Measurements from ENCODE around the gene CRYAB. TPM values are rescaled to one million over a fixed set of nuclear protein-coding genes. Genes with fewer than 3 reads are reported as not detected.

CRYAB gene
- total RNA-seq, 1 experiment from 2014 or later: 1.1 TPM

GRCh38 chr11:111922803-111923202 is 11.2 kb upstream of the CRYAB start:
- H3K27me3 ChIP-seq (replicated peaks; ENCODE audit: control insufficient read depth, insufficient read depth, low read length): no peaks in the 10 kb centered on the region
- CTCF ChIA-PET: no interaction called here
- H3K9me3 ChIP-seq: no peaks in the 10 kb centered on the region
- TF ChIP-seq CTCF (IDR thresholded peaks at IDR 0.05; ENCODE audit: insufficient read depth in 1 of 2, low read depth in 1 of 2, low read length in 1 of 2, severe bottlenecking in 1 of 2, unreplicated experiment in 1 of 2): no peak
- H3K36me3 ChIP-seq (ENCODE audit: control insufficient read depth, insufficient read depth, low read length): no peaks in the 10 kb centered on the region; the same call in 1 of the 2 replicates
- DNase-seq: no peak
- H3K9me3 Mint-ChIP-seq (ENCODE audit: unreplicated experiment): no peaks in the 10 kb centered on the region
- no peaks in the 10 kb centered on the region for H3K27me3 Mint-ChIP-seq (ENCODE audit: insufficient read depth, unreplicated experiment)
- H3K4me1 Mint-ChIP-seq (ENCODE audit: low read depth, unreplicated experiment): peaks cover 49% of the 10 kb centered on the region
- POLR2A ChIA-PET: no interaction called here
- no peak overlapping the region for H3K27ac Mint-ChIP-seq (ENCODE audit: unreplicated experiment)
- H3K36me3 Mint-ChIP-seq (ENCODE audit: insufficient read depth, unreplicated experiment): peaks cover 14% of the 10 kb centered on the region
- peaks cover 32% of the 10 kb centered on the region for H3K4me1 ChIP-seq
- H3K4me3 Mint-ChIP-seq (ENCODE audit: unreplicated experiment): no peak overlapping the region
- intact Hi-C loops (cut with micrococcal nuclease; ENCODE audit: unreplicated experiment): no loop called here
- BruUV-seq (replicated peaks): no TSS peak
- H3K4me3 ChIP-seq (ENCODE audit: low read depth, low read length): no peak overlapping the region

GRCh38 chr11:111921541-111922230 is 10.1 kb upstream of the CRYAB start:
- TF ChIP-seq CTCF (IDR thresholded peaks at IDR 0.05; ENCODE audit: insufficient read depth in 1 of 2, low read depth in 1 of 2, low read length in 1 of 2, severe bottlenecking in 1 of 2, unreplicated experiment in 1 of 2): no peak

DNA sequence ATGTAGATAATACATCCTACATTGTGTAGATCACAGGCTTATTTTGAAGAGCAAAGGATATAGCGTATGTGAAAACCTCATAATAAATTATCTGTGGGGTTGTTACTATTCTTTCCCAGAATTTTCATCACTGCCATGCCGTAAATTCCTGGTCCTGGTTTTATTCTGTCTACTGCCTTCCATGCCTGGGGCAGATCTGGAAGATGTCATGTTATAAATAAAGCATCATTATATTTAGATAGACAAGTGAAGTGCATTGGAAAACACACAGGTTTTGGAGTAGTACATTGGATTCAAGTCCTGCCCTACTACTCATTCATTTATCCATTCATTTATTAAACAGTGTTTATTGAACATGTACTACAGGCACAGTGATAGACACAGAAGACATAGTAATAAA is 9.3 kb upstream of the CRYAB start:
- intact Hi-C loops (cut with micrococcal nuclease; ENCODE audit: unreplicated experiment): no loop called here
- Mint-ChIP-seq H3K27ac (ENCODE audit: unreplicated experiment) (no peak overlapping the region), H3K9me3 (ENCODE audit: unreplicated experiment) (no peaks in the 10 kb centered on the region), H3K4me1 (ENCODE audit: low read depth, unreplicated experiment) (peaks cover 44% of the 10 kb centered on the region), H3K27me3 (ENCODE audit: insufficient read depth, unreplicated experiment) (no peaks in the 10 kb centered on the region), H3K4me3 (ENCODE audit: unreplicated experiment) (no peak overlapping the region), H3K36me3 (ENCODE audit: insufficient read depth, unreplicated experiment) (no peaks in the 10 kb centered on the region)
- Histone ChIP-seq H3K36me3 (ENCODE audit: control insufficient read depth, insufficient read depth, low read length) (no peaks in the 10 kb centered on the region; the same call in 1 of the 2 replicates), H3K4me1 (peaks cover 26% of the 10 kb centered on the region), H3K27me3 (replicated peaks; ENCODE audit: control insufficient read depth, insufficient read depth, low read length) (no peaks in the 10 kb centered on the region), H3K9me3 (no peaks in the 10 kb centered on the region), H3K4me3 (ENCODE audit: low read depth, low read length) (no peak overlapping the region)
- no peak for DNase-seq
- BruUV-seq (replicated peaks): no TSS peak
- ChIA-PET CTCF (no interaction called here), POLR2A (no interaction called here)
- no peak for TF ChIP-seq CTCF (IDR thresholded peaks at IDR 0.05; ENCODE audit: insufficient read depth in 1 of 2, low read depth in 1 of 2, low read length in 1 of 2, severe bottlenecking in 1 of 2, unreplicated experiment in 1 of 2)

More at GRCh38 chr11:111921541-111922230, 10.1 kb upstream of the CRYAB start:
- Histone ChIP-seq H3K4me1 (peaks cover 33% of the 10 kb centered on the region), H3K36me3 (ENCODE audit: control insufficient read depth, insufficient read depth, low read length) (no peaks in the 10 kb centered on the region; the same call in 1 of the 2 replicates), H3K27me3 (replicated peaks; ENCODE audit: control insufficient read depth, insufficient read depth, low read length) (no peaks in the 10 kb centered on the region), H3K9me3 (no peaks in the 10 kb centered on the region), H3K4me3 (ENCODE audit: low read depth, low read length) (no peak overlapping the region)
- DNase-seq: no peak
- no peaks in the 10 kb centered on the region for H3K9me3 Mint-ChIP-seq (ENCODE audit: unreplicated experiment)
- POLR2A ChIA-PET: interaction anchor here (0.5 kb wide), 1 partner anchor 155 kb away, joined by 3 read pairs; the partner anchor contains the start of gene PPP2R1B
- intact Hi-C loops (cut with micrococcal nuclease; ENCODE audit: unreplicated experiment): no loop called here
- H3K4me1 Mint-ChIP-seq (ENCODE audit: low read depth, unreplicated experiment): peaks cover 50% of the 10 kb centered on the region
- no TSS peak for BruUV-seq (replicated peaks)
- H3K36me3 Mint-ChIP-seq (ENCODE audit: insufficient read depth, unreplicated experiment): peaks cover 5% of the 10 kb centered on the region
- H3K27me3 Mint-ChIP-seq (ENCODE audit: insufficient read depth, unreplicated experiment): no peaks in the 10 kb centered on the region
- no peak overlapping the region for H3K27ac Mint-ChIP-seq (ENCODE audit: unreplicated experiment)
- H3K4me3 Mint-ChIP-seq (ENCODE audit: unreplicated experiment): no peak overlapping the region
- CTCF ChIA-PET: no interaction called here
